Naive thymus-derived CD4-positive, alpha-beta T cell (primary cell): ENCODE results near the gene ACTR1B. TPM values are rescaled to one million over a fixed set of nuclear protein-coding genes. Genes with fewer than 3 reads are reported as not detected.

Experiments used
- ATAC-seq: fragments of 150-1000 bp; cut with Tn5 transposase; 2 replicates; pipeline ENCODE4 v1.10.0; 2021; ENCODE audit warnings: mild to moderate bottlenecking, moderate library complexity
- CTCF ChIA-PET: fragments of 350-600 bp; sonication (Branson Sonifier 250); formaldehyde crosslinking; loops from one replicate; lab custom pipeline; 2021; ENCODE audit warnings: antibody characterized with exemption; lab: Charles Lee
- POLR2A ChIA-PET: fragments of 350-600 bp; sonication (Branson Sonifier 250); formaldehyde crosslinking; loops from one replicate; lab custom pipeline; 2021; ENCODE audit warnings: antibody characterized with exemption, inconsistent platforms; lab: Charles Lee
- DNase-seq, 9 donors: peaks; one replicate each; pipeline versions ENCODE4 v3.0.0 to v3.0.0-alpha.2; 2020 to 2022; ENCODE audit warnings: mixed read lengths in 1 of 9
- H3K27ac ChIP-seq: one replicate; pipeline ENCODE4 v1.7.0; 2013; ENCODE audit warnings: mild to moderate bottlenecking, low read depth, low read length, moderate library complexity
- H3K27me3 ChIP-seq, 2 donors: one replicate each; pipeline ENCODE4 v1.7.0; 2013; ENCODE audit warnings: low read length in 2 of 2, mild to moderate bottlenecking in 2 of 2, moderate library complexity in 2 of 2; ENCODE audit not compliant: control insufficient read depth in 2 of 2, insufficient read depth in 2 of 2
- H3K36me3 ChIP-seq, 3 experiments: 1 replicate in 2 of 3; 2 replicates in 1 of 3; pipeline ENCODE4 v1.7.0; 2013; ENCODE audit warnings: low read length in 3 of 3, mild to moderate bottlenecking in 3 of 3, moderate library complexity in 1 of 3; ENCODE audit not compliant: insufficient read depth in 3 of 3, control insufficient read depth in 2 of 3
- H3K4me1 ChIP-seq, 2 donors: one replicate each; pipeline ENCODE4 v1.7.0; 2013; ENCODE audit warnings: low read length in 2 of 2, mild to moderate bottlenecking in 2 of 2, moderate library complexity in 1 of 2; ENCODE audit not compliant: control insufficient read depth in 2 of 2, insufficient read depth in 2 of 2
- H3K4me3 ChIP-seq: 2 replicates; pipeline ENCODE4 v1.7.0; 2013; ENCODE audit warnings: mild to moderate bottlenecking, low read length
- H3K9me3 ChIP-seq, 3 experiments: 1 replicate in 2 of 3; 2 replicates in 1 of 3; pipeline ENCODE4 v1.7.0; 2013; ENCODE audit warnings: low read length in 3 of 3; ENCODE audit not compliant: control insufficient read depth in 2 of 3
- H3K27ac Mint-ChIP-seq, 9 donors: one replicate each; pipeline ENCODE4 v1.8.0; 2020 to 2022; ENCODE audit warnings: mixed read lengths in 9 of 9, mild to moderate bottlenecking in 8 of 9, moderate library complexity in 5 of 9, inconsistent platforms in 2 of 9
- H3K27me3 Mint-ChIP-seq, 5 donors: one replicate each; pipeline ENCODE4 v1.8.0; 2021 to 2022; ENCODE audit warnings: mixed read lengths in 5 of 5, mild to moderate bottlenecking in 1 of 5
- H3K36me3 Mint-ChIP-seq, 5 donors: one replicate each; pipeline ENCODE4 v1.8.0; 2020 to 2022; ENCODE audit warnings: mixed read lengths in 5 of 5, mild to moderate bottlenecking in 3 of 5, inconsistent platforms in 1 of 5
- H3K4me1 Mint-ChIP-seq, 7 donors: one replicate each; pipeline ENCODE4 v1.8.0; 2020 to 2022; ENCODE audit warnings: mixed read lengths in 7 of 7, mild to moderate bottlenecking in 3 of 7, inconsistent platforms in 1 of 7
- H3K4me3 Mint-ChIP-seq, 10 donors: one replicate each; pipeline ENCODE4 v1.8.0; 2020 to 2022; ENCODE audit warnings: mild to moderate bottlenecking in 10 of 10, mixed read lengths in 10 of 10, moderate library complexity in 6 of 10, inconsistent platforms in 2 of 10
- H3K9me3 Mint-ChIP-seq, 11 donors: one replicate each; pipeline ENCODE4 v1.8.0; 2020 to 2022; ENCODE audit warnings: mixed read lengths in 11 of 11, mild to moderate bottlenecking in 4 of 11, inconsistent platforms in 1 of 11, moderate library complexity in 1 of 11
- intact Hi-C, 2 donors: fragments of 100-400 bp; cut with micrococcal nuclease; formaldehyde crosslinking; loops; one replicate each; pipeline ENCODE4 v1.15.1; 2023
- polyA plus RNA-seq, 2 donors: library from polyadenylated mRNA; unstranded; fragments of 300-500 nt; fragmentation: Illumina TruSeq; gene quantifications; one replicate each; pipeline ENCODE4 v1.2.3, GENCODE V29; 2021
- total RNA-seq, 6 experiments: library from RNA in 5 of 6; stranded (reverse) in 5 of 6; gene quantifications; 1 replicate in 5 of 6; 2 replicates in 1 of 6; pipeline ENCODE4 v1.2.3 and lab custom pipeline; 2021 to 2026

ACTR1B gene
- total and polyA plus RNA-seq, 7 experiments from 2014 or later, result 13.2 to 95.5 (median 89.1) TPM

DNA sequence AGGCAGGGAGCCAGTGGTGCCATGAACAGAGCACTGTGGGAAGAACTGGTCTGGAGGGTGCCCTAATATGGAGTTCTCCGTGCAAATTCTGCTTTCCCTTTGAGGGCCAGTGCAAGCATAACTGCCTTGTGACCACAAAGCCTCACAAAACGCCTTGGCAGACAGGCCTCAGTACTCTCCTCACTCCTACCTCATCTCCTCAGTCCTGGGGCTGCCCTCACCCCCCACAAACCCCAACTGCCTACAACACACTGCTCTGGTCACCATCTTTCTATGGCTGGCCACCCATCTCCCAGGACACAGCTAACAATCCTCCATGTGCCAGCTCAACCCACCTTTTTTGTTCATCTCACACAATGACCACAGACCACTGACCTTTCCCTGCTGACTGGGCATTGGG, 9.1 kb downstream of the ACTR1B start:
- no peak overlapping the region for H3K4me3 ChIP-seq
- no peak overlapping the region for H3K4me3 Mint-ChIP-seq
- H3K36me3 ChIP-seq, result peaks cover 0 to 44% (median 16%) of the 10 kb centered on the region in 3 experiments
- H3K27me3 Mint-ChIP-seq, result no peaks in the 10 kb centered on the region
- ChIA-PET CTCF (interaction anchor here (0.7 kb wide), 1 partner anchor 12 kb away, joined by 4 read pairs; no protein-coding TSS in a partner anchor), POLR2A (interaction anchor here (1.3 to 4.9 kb wide), 2 partner anchors 8 to 19 kb away, joined by 3 to 27 read pairs; partner anchors contain the start of gene COX5B)
- peaks cover 9 to 37% (median 18%) of the 10 kb centered on the region in 5 donors for H3K36me3 Mint-ChIP-seq
- peaks cover 0 to 12% (median 3%) of the 10 kb centered on the region in 7 donors for H3K4me1 Mint-ChIP-seq
- H3K9me3 ChIP-seq, result no peaks in the 10 kb centered on the region
- peaks cover 0 to 4% (median 0%) of the 10 kb centered on the region in 11 donors for H3K9me3 Mint-ChIP-seq
- peak overlapping the region in 1 of 9 donors; percentile 45 for H3K27ac Mint-ChIP-seq
- no peaks in the 10 kb centered on the region for H3K27me3 ChIP-seq
- DNase-seq, result no peak
- no peak for ATAC-seq
- intact Hi-C loops, result no loop called here
- H3K4me1 ChIP-seq, result no peaks in the 10 kb centered on the region
- no peak overlapping the region for H3K27ac ChIP-seq

DNA sequence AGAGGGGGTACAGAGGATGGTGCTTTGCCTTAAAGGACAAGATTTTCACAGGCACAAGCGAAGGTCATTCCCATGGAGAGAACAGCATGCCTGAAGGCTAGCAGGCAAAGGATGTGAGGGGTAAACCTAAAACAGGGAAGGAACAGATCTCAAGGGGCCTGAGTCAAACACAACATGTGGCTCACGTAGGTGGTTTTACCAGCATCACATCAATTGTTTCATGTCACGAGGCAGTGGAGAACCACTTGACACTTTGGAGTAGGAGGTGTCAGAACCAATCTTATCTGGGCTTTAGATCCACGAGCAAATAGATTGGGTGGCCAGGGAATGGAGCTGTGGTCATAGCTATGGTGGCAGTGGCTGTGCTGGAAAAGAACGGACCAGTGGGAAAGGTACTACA, 9.5 kb downstream of the ACTR1B start:
- Mint-ChIP-seq H3K27ac (peak overlapping the region in 1 of 9 donors; percentile 67), H3K36me3 (peaks cover 14 to 41% (median 22%) of the 10 kb centered on the region in 5 donors), H3K9me3 (peaks cover 0 to 4% (median 0%) of the 10 kb centered on the region in 11 donors), H3K4me3 (peak overlapping the region in 1 of 10 donors; percentile 66), H3K27me3 (no peaks in the 10 kb centered on the region), H3K4me1 (peaks cover 0 to 11% (median 5%) of the 10 kb centered on the region in 7 donors)
- peaks cover 0 to 44% (median 16%) of the 10 kb centered on the region in 3 experiments for H3K36me3 ChIP-seq
- DNase-seq (no peak), ATAC-seq (no peak)
- no peaks in the 10 kb centered on the region for H3K9me3 ChIP-seq
- no peak overlapping the region for H3K27ac ChIP-seq
- no peaks in the 10 kb centered on the region for H3K4me1 ChIP-seq
- no peaks in the 10 kb centered on the region for H3K27me3 ChIP-seq
- intact Hi-C loops, result no loop called here
- ChIA-PET CTCF (interaction anchor here (0.7 to 1.5 kb wide), 2 partner anchors 8 to 12 kb away, joined by 4 to 5 read pairs; no protein-coding TSS in a partner anchor), POLR2A (interaction anchor here (1.3 to 4.9 kb wide), 2 partner anchors 8 to 19 kb away, joined by 3 to 27 read pairs; partner anchors contain the start of gene COX5B)
- no peak overlapping the region for H3K4me3 ChIP-seq

DNA sequence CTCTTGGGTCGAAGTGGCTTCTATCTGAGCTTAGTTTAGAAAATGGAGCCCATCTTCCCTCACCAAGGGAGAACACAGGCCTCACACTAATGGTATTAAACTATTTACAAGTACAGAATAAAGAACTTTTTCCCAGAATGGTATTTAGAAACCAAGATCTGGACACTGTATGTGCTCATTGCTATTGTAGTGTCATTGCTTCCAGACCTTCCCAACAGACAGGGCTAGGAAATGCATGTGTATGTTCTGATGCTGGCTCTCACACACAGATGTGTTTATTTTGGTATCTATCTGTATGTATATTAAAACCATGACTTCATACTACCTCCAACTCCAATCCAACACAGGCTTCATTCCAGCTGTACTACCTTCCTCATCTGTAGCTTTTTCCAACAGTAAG, 10.0 kb downstream of the ACTR1B start:
- Histone ChIP-seq H3K27me3 (no peaks in the 10 kb centered on the region), H3K4me1 (no peaks in the 10 kb centered on the region), H3K4me3 (no peak overlapping the region), H3K36me3 (peaks cover 2 to 44% (median 12%) of the 10 kb centered on the region in 3 experiments), H3K9me3 (no peaks in the 10 kb centered on the region), H3K27ac (no peak overlapping the region)
- DNase-seq (no peak), ATAC-seq (no peak)
- H3K36me3 Mint-ChIP-seq, result peaks cover 14 to 41% (median 22%) of the 10 kb centered on the region in 5 donors
- intact Hi-C loops, result no loop called here
- H3K4me1 Mint-ChIP-seq, result peaks cover 0 to 11% (median 5%) of the 10 kb centered on the region in 7 donors
- peaks cover 0 to 4% (median 0%) of the 10 kb centered on the region in 11 donors for H3K9me3 Mint-ChIP-seq
- POLR2A ChIA-PET, result interaction anchor here (0.9 to 4.9 kb wide), 2 partner anchors 7 to 10 kb away, joined by 5 to 27 read pairs; partner anchors contain the start of gene COX5B
- H3K27me3 Mint-ChIP-seq, result no peaks in the 10 kb centered on the region
- H3K27ac Mint-ChIP-seq, result peak overlapping the region in 3 of 9 donors; percentile 9 to 67 (median 49)
- no peak overlapping the region for H3K4me3 Mint-ChIP-seq
- CTCF ChIA-PET, result interaction anchor here (0.7 to 1.5 kb wide), 2 partner anchors 8 to 11 kb away, joined by 4 to 5 read pairs; no protein-coding TSS in a partner anchor

GRCh38 chr2:97653473-97653872, 10.4 kb downstream of the ACTR1B start:
- peaks cover 14 to 40% (median 25%) of the 10 kb centered on the region in 5 donors for H3K36me3 Mint-ChIP-seq
- DNase-seq (no peak), ATAC-seq (no peak)
- Histone ChIP-seq H3K4me3 (no peak overlapping the region), H3K27ac (no peak overlapping the region), H3K4me1 (no peaks in the 10 kb centered on the region), H3K27me3 (no peaks in the 10 kb centered on the region), H3K9me3 (no peaks in the 10 kb centered on the region), H3K36me3 (peaks cover 6 to 44% (median 13%) of the 10 kb centered on the region in 3 experiments)
- no peak overlapping the region for H3K4me3 Mint-ChIP-seq
- H3K4me1 Mint-ChIP-seq, result peaks cover under 1 to 12% (median 6%) of the 10 kb centered on the region in 7 donors
- intact Hi-C loops, result no loop called here
- H3K27ac Mint-ChIP-seq, result peak overlapping the region in 2 of 9 donors; percentile 9 to 49
- POLR2A ChIA-PET, result interaction anchor here (0.9 to 4.9 kb wide), 2 partner anchors 7 to 11 kb away, joined by 5 to 27 read pairs; partner anchors contain the start of gene COX5B
- H3K9me3 Mint-ChIP-seq, result peaks cover 0 to 4% (median 0%) of the 10 kb centered on the region in 11 donors
- no peaks in the 10 kb centered on the region for H3K27me3 Mint-ChIP-seq
- CTCF ChIA-PET, result interaction anchor here (1.5 kb wide), 1 partner anchor 9 kb away, joined by 5 read pairs; no protein-coding TSS in a partner anchor

DNA sequence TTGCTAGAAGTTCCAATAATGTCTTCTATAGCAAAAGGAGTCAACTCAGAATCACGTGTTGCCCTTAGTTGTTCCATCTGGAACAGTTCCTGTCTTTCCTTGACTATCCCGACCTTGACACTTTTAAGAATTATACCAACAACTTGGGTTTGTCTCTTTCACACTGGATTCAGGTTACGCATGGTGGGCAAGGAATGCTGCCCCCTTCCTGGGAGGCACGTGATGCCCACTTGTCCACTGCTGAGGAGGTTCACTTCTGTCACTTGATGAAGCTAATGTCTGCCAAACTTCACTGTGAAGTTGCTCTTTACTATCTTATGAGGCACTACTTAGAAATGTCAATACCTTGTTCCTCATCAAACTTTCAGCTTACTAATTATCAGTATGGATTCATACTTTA, 12.7 kb downstream of the ACTR1B start:
- peak overlapping the region in 6 of 9 donors; percentile 44 to 82 (median 57) for H3K27ac Mint-ChIP-seq
- POLR2A ChIA-PET, result interaction anchor here (0.8 to 2.8 kb wide), 3 partner anchors 9 to 75 kb away, joined by 3 to 31 read pairs (median 3); partner anchors contain the start of gene ACTR1B

DNA sequence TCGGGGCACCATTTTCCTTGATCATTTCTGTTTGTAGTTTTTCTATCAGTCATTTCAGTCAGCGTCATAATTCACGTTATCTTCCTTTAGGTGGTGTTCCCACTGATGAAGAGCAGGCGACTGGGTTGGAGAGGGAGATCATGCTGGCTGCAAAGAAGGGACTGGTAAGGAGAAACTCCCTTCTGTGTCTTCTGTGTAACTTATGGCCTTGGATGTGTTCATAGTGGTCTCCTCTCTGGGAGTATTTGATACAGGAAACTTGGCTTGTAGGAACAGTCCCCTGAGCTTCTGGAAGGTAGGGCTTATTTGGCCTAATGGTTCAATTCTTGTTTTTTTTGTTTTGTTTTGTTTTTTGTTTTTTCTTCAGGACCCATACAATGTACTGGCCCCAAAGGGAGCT, 16.9 kb downstream of the ACTR1B start:
- H3K4me3 Mint-ChIP-seq, result peak overlapping the region; percentile 86 to 97 (median 94)
- peaks cover 15 to 17% of the 10 kb centered on the region in 2 donors for H3K4me1 ChIP-seq
- ChIA-PET POLR2A (interaction anchor here (0.6 to 7.3 kb wide), 6 partner anchors 9 to 896 kb away, joined by 4 to 162 read pairs (median 14); partner anchors contain the start of genes ACTR1B and ZAP70), CTCF (interaction anchor here (1.2 to 1.7 kb wide), 2 partner anchors 16 to 17 kb away, joined by 3 to 10 read pairs; partner anchors contain the start of gene ACTR1B)
- H3K27ac ChIP-seq, result peak overlapping the region; percentile 97
- ATAC-seq, result no peak
- intact Hi-C loops, result loop anchor here (5.0 to 10.0 kb wide), 4 partner anchors 350 to 1690 kb away; partner anchors contain the start of genes EIF5B (in 2 of the 2), TXNDC9 (in 2 of the 2), CNNM4 (in 1 of the 2) and COA5 (in 1 of the 2)
- no peaks in the 10 kb centered on the region for H3K9me3 ChIP-seq
- H3K9me3 Mint-ChIP-seq, result no peaks in the 10 kb centered on the region
- H3K36me3 Mint-ChIP-seq, result peaks cover 11 to 27% (median 22%) of the 10 kb centered on the region in 5 donors
- H3K36me3 ChIP-seq, result peaks cover 7 to 35% (median 16%) of the 10 kb centered on the region in 3 experiments
- peak overlapping the region; percentile 84 to 99 (median 98) for H3K27ac Mint-ChIP-seq
- H3K27me3 Mint-ChIP-seq, result no peaks in the 10 kb centered on the region
- H3K4me1 Mint-ChIP-seq, result peaks cover 15 to 34% (median 26%) of the 10 kb centered on the region in 7 donors
- peak overlapping the region; percentile 99 for H3K4me3 ChIP-seq
- DNase-seq, result no peak
- H3K27me3 ChIP-seq, result no peaks in the 10 kb centered on the region

More for the DNA sequence above, 12.7 kb downstream of the ACTR1B start:
- H3K27me3 Mint-ChIP-seq, result no peaks in the 10 kb centered on the region
- peaks cover 15 to 24% (median 18%) of the 10 kb centered on the region in 7 donors for H3K4me1 Mint-ChIP-seq
- intact Hi-C loops, result no loop called here
- Histone ChIP-seq H3K4me1 (peaks cover 10 to 11% of the 10 kb centered on the region in 2 donors), H3K27ac (no peak overlapping the region), H3K27me3 (no peaks in the 10 kb centered on the region), H3K36me3 (peaks cover 13 to 39% (median 16%) of the 10 kb centered on the region in 3 experiments), H3K9me3 (no peaks in the 10 kb centered on the region), H3K4me3 (no peak overlapping the region)
- CTCF ChIA-PET, result interaction anchor here (0.6 kb wide), 1 partner anchor 569 kb away, joined by 4 read pairs; no protein-coding TSS in a partner anchor
- ATAC-seq, result no peak
- peaks cover 0 to 4% (median 0%) of the 10 kb centered on the region in 11 donors for H3K9me3 Mint-ChIP-seq
- peaks cover 11 to 48% (median 31%) of the 10 kb centered on the region in 5 donors for H3K36me3 Mint-ChIP-seq
- H3K4me3 Mint-ChIP-seq, result no peak overlapping the region
- DNase-seq, result no peak
